ENCODE measurements around the gene ZNF384.

DNA sequence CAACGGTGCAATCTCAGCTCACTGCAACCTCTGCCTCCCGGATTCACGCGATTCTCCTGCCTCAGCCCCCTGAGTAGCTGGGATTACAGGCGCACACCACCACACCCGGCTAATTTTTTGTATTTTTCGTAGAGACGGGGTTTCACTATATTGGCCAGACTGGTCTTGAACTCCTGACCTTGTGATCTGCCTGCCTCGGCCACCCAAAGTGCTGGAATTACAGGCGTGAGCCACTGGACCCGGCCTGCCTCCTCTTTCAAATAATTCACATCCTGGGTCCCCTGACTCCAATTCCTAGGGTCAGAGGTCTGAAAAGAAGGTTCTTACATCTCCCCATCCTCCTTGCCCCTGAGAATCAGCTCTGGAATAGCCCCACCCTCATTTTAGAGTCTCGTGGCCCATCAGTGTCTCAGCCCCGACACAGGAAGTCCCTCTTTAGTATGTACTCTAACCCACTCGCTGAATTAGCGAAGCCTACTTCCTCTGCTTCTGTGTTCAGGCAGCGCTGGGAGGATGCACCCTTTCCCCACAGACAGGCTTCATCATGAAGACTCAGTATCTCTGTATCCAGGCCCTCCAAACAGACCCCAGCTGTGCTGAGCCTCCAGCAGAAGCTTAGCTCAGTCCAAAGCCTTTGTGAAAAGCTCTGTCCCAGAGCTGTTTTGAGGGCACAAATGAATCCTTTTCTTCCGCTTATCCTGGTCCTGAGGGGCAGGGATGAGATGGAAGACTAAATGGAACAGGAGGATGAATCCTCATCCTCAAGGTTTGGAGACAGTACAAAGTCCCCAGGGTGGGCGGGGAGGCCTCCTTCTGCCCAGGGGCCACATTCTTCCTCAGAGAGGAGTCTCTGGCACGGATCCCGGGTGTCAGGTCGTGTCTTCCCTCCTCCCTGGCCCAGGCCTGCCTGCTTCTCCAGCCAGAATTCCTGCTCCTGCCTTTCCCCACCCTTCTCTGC, 56.9 kb downstream of the ZNF384 start:
- TF ChIP-seq, protein P1, sequence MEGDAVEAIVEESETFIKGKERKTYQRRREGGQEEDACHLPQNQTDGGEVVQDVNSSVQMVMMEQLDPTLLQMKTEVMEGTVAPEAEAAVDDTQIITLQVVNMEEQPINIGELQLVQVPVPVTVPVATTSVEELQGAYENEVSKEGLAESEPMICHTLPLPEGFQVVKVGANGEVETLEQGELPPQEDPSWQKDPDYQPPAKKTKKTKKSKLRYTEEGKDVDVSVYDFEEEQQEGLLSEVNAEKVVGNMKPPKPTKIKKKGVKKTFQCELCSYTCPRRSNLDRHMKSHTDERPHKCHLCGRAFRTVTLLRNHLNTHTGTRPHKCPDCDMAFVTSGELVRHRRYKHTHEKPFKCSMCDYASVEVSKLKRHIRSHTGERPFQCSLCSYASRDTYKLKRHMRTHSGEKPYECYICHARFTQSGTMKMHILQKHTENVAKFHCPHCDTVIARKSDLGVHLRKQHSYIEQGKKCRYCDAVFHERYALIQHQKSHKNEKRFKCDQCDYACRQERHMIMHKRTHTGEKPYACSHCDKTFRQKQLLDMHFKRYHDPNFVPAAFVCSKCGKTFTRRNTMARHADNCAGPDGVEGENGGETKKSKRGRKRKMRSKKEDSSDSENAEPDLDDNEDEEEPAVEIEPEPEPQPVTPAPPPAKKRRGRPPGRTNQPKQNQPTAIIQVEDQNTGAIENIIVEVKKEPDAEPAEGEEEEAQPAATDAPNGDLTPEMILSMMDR (IDR thresholded peaks at IDR 0.05 in 8 of 11, conservative IDR thresholded peaks at IDR 0.05 in 3 of 11), result no peak
- TF ChIP-seq POLR2A (IDR thresholded peaks at IDR 0.05), result peak in 1 of 3 donors; percentile 63
- TF ChIP-seq POLR2AphosphoS5 (IDR thresholded peaks at IDR 0.05), result peak in 2 of 3 donors; percentile 69 to 93
